Cardiac muscle cell (in vitro differentiated cells and primary cell): ENCODE data around the gene SLC7A10. TPM values are rescaled to one million over a fixed set of nuclear protein-coding genes. Genes with fewer than 3 reads are reported as not detected.

Experiments used
- DNase-seq, 2 donors: peaks; one replicate each; pipeline versions ENCODE4 v3.0.0 to v3.0.0-alpha.2; 2010 to 2017; ENCODE audit warnings: low read depth in 1 of 2, low spot score in 1 of 2
- H3K27ac ChIP-seq: fragments of 200-600 bp; sonication (generic); 2 replicates; pipeline ENCODE4 v1.5.1; 2016
- H3K27me3 ChIP-seq: fragments of 200-600 bp; sonication (generic); 2 replicates; pipeline ENCODE4 v1.6.0; 2016; ENCODE audit warnings: control low read depth
- H3K36me3 ChIP-seq: fragments of 200-600 bp; sonication (generic); 2 replicates; pipeline ENCODE4 v1.5.1; 2016; ENCODE audit warnings: control low read depth
- H3K4me1 ChIP-seq: fragments of 200-600 bp; sonication (generic); 2 replicates; pipeline ENCODE4 v1.8.1; 2017; ENCODE audit warnings: low read depth, mild to moderate bottlenecking, mixed run types
- H3K4me3 ChIP-seq: fragments of 200-600 bp; sonication (generic); 2 replicates; pipeline ENCODE4 v1.5.1; 2016; ENCODE audit warnings: mild to moderate bottlenecking
- H3K9me3 ChIP-seq: fragments of 200-600 bp; sonication (generic); 2 replicates; pipeline ENCODE4 v1.5.1; 2017; ENCODE audit warnings: low read depth, mild to moderate bottlenecking, control low read depth
- polyA plus RNA-seq: library from polyadenylated mRNA; unstranded; fragments of >200 nt; fragmentation: Nextera tagmentation; extraction: Ambion mirVana; gene quantifications from 2 replicates; pipeline ENCODE4 v1.2.1, GENCODE V29; 2016
- total RNA-seq: library from RNA; depleted of rRNA; stranded (reverse); fragments of >200 nt; gene quantifications from 2 replicates; pipeline ENCODE4 v1.2.3, GENCODE V29; 2016
- TF ChIP-seq, protein P1 (sequence below): IDR thresholded peaks from 2 replicates; pipeline ENCODE4 v1.5.1; 2012; ENCODE audit warnings: low read depth, mild to moderate bottlenecking, low read length

Gene SLC7A10
- total and polyA plus RNA-seq, 2 experiments from 2014 or later, result not detected

DNA sequence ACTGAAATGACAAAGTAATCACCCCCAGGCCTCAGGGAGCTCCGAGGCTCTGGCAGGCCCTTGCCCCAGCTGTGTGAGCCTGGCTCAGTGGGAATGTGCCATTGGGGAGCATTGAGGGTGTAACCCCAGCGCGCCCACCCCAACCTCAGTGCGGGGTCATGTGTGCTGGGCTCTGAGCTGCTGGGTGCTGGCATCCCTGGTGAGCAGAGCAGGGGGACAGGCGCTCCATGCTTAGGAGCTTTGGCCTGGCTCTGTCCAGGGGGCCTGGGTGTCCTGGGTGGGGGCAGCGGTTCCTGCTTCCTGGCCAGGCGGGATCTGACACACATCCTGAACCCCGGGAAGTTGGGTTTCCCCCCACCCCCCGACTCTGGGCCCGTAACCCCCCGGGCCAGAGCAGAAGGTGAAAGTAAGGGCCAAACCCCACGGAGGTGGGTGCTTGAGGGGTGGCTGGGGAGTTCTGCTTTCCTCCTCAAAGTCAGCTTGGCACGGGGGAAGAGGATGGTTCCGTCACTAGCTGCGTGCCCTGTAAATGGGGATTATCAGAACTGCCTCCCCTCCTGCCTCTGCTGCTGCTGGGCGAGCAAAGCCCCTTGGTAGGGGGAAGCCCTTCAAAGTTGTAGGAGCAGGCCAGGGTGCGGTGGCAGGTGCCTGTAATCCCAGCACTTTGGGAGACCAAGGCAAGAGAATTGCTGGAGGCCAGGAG is 29.9 kb downstream of the SLC7A10 start:
- H3K9me3 ChIP-seq, result no peaks in the 10 kb centered on the region
- TF ChIP-seq, protein P1, sequence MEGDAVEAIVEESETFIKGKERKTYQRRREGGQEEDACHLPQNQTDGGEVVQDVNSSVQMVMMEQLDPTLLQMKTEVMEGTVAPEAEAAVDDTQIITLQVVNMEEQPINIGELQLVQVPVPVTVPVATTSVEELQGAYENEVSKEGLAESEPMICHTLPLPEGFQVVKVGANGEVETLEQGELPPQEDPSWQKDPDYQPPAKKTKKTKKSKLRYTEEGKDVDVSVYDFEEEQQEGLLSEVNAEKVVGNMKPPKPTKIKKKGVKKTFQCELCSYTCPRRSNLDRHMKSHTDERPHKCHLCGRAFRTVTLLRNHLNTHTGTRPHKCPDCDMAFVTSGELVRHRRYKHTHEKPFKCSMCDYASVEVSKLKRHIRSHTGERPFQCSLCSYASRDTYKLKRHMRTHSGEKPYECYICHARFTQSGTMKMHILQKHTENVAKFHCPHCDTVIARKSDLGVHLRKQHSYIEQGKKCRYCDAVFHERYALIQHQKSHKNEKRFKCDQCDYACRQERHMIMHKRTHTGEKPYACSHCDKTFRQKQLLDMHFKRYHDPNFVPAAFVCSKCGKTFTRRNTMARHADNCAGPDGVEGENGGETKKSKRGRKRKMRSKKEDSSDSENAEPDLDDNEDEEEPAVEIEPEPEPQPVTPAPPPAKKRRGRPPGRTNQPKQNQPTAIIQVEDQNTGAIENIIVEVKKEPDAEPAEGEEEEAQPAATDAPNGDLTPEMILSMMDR, result no peak
- DNase-seq, result no peak
- no peaks in the 10 kb centered on the region for H3K4me1 ChIP-seq
- no peaks in the 10 kb centered on the region for H3K27me3 ChIP-seq
- no peak overlapping the region for H3K27ac ChIP-seq
- H3K36me3 ChIP-seq, result no peaks in the 10 kb centered on the region
- peak overlapping the region; percentile 89 for H3K4me3 ChIP-seq

DNA sequence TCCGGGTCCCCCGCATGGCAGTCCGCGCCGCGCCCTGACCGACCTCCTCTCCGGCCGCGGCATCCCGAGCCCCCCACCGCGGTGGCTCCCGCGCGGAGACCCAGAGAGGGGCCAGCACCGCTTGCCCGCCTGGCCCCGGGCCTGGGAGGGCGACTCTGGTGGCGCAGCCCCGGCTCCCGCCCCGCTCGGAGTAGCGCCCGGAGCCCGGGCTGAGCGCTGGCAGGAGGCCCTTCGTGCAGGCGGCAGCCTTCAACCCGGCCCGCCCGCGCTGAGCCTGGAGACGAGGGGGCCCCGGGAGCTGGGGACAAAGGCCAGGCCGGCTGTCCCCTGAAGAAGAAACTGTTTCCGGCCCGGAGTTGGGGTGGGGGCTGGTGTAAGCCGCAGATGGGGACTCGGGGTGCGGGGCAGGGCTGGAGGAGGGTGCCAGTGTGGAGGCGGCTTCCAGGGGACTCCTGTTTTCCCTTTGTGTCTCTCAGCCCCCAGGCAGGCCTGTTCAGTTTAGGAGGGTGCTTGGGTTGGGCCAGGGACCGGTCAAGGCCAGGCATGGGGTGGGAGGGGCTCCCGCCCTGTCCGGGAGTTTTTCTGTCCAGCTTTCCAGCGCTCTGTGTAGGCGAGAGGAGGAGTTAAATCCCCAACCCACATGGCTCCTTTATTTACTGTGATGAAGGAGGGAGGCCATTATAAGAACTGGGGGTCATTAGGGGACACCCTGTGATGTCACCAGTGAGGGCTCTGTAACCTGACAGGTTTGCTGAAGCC is 30.6 kb downstream of the SLC7A10 start:
- Histone ChIP-seq H3K27ac (no peak overlapping the region), H3K4me3 (peak overlapping the region; percentile 89), H3K36me3 (no peaks in the 10 kb centered on the region), H3K4me1 (no peaks in the 10 kb centered on the region), H3K9me3 (no peaks in the 10 kb centered on the region), H3K27me3 (no peaks in the 10 kb centered on the region)
- TF ChIP-seq, protein P1, result no peak
- DNase-seq, result peak; percentile 52 to 69

DNA sequence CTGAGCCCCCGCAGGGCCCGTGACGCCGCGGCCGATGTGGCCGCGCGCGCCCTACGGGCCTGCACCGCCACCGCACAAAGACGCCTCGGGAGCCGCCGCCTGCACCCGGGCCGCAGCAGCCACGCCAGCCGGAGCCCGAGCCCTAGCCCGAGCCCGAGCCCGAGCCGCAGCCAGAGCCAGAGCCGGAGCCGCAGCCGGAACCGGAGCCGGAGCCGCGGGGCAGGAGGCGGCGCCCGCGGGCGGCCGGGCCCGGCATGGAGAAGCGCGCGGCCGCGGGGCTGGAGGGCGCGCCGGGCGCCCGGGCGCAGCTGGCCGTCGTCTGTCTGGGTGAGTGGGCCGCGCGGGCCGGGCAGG is 31.1 kb downstream of the SLC7A10 start:
- H3K36me3 ChIP-seq, result no peaks in the 10 kb centered on the region
- H3K9me3 ChIP-seq, result no peaks in the 10 kb centered on the region
- no peaks in the 10 kb centered on the region for H3K27me3 ChIP-seq
- no peaks in the 10 kb centered on the region for H3K4me1 ChIP-seq
- H3K4me3 ChIP-seq, result peak overlapping the region; percentile 89
- H3K27ac ChIP-seq, result no peak overlapping the region
- peak; percentile 21 to 46 for DNase-seq
- TF ChIP-seq, protein P1, result no peak

DNA sequence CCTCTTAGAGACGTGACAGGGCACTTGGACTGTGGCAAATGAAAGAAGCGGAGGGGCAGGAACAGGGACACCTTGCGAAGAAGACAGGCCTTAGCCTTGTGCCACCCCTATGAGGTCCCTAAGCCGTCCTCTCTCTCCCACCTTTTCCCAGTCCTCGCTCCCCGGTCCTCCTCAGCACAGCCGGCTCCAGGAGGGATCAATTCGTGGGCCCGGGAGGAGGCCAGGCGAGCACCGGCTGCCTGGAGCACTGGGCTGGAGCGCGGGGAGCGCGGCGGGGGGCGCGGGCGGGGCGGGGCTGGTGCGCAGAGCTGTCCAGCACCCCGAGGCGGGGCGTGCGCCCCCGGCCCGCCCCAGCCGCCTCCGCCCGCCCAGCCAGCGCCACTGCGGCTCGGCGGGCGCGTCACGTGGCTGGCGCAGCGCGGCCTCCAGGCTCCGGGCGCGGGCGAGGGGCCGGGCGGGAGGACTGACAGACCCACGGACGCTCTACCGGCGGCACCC is 31.7 kb downstream of the SLC7A10 start, which contains the start of gene LRP3:
Gene LRP3, plus strand, starts transcription at position 466 of the 498 bp plus-strand sequence. CDS start 456 bp downstream, outside the sequence.
- no peak within 1 kb of the TSS for H3K27ac ChIP-seq
- H3K36me3 ChIP-seq, result no peaks in the 10 kb centered on the region
- H3K27me3 ChIP-seq, result no peaks in the 10 kb centered on the region
- H3K4me1 ChIP-seq, result no peaks in the 10 kb centered on the region
- peak within 1 kb of the TSS; percentile 89 for H3K4me3 ChIP-seq
- no peaks in the 10 kb centered on the region for H3K9me3 ChIP-seq
- TF ChIP-seq, protein P1, result no peak
- peak; percentile 51 to 84 for DNase-seq

DNA sequence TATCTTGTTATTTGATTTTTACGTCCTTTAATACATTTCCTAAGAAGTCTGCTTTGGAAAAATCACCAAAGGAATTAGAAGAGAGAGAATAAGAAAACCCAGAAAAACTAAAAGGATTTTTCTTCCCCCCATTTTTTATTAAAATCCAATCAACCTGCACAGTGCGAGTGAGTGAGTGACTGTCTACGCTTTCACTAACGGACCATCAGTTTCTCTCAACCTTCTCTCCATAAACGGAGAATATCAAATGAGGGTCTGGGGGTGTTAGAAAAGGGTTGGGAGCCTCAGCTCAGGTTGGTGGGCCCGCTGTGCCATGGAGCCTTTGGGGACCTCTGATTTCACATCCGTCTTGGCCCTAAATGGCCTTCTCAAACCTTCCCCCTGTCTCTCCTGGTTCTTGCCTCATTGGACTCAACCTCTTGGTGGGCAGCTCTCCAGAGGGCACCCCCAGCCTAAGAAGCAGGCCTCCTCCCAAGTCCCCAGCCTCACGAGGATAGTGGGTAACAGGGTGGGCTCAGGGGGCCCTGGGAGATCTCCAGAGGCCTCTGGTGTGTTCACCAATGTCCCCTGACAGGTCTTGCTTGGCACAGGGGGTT is 32.3 kb downstream of the SLC7A10 start:
- no peak overlapping the region for H3K27ac ChIP-seq

More for the DNA sequence above, 32.3 kb downstream of the SLC7A10 start:
- Histone ChIP-seq H3K4me3 (no peak overlapping the region), H3K4me1 (no peaks in the 10 kb centered on the region), H3K36me3 (no peaks in the 10 kb centered on the region), H3K9me3 (no peaks in the 10 kb centered on the region), H3K27me3 (no peaks in the 10 kb centered on the region)
- DNase-seq, result no peak
- TF ChIP-seq, protein P1, result no peak
